Uterus (tissue), 4 donors: ENCODE results near the gene NAV2. TPM values are rescaled to one million over a fixed set of nuclear protein-coding genes. Genes with fewer than 3 reads are reported as not detected.

Source experiments
- DNase-seq, 2 donors: peaks; one replicate each; pipeline ENCODE4 v3.0.0-alpha.2; 2019 to 2020
- H3K27ac ChIP-seq, 2 donors: fragments of 200-600 bp; sonication (generic); 1 replicate in 1 of 2; 2 replicates in 1 of 2; pipeline ENCODE4 v1.5.1; 2016 to 2018
- H3K27me3 ChIP-seq, 2 donors: fragments of 200-600 bp; sonication (generic); one replicate each; pipeline ENCODE4 v1.5.1; 2018 to 2019; ENCODE audit warnings: control low read depth in 1 of 2
- H3K36me3 ChIP-seq, 2 donors: fragments of 200-600 bp; sonication (generic); one replicate each; pipeline ENCODE4 v1.5.1; 2019; ENCODE audit warnings: control low read depth in 1 of 2
- H3K4me1 ChIP-seq, 2 donors: fragments of 200-600 bp; sonication (generic); one replicate each; pipeline ENCODE4 v1.5.1; 2018 to 2019; ENCODE audit warnings: control low read depth in 1 of 2
- H3K4me3 ChIP-seq, 2 donors: fragments of 200-600 bp; sonication (generic); 1 replicate in 1 of 2; 2 replicates in 1 of 2; pipeline ENCODE4 v1.5.1; 2018 to 2019; ENCODE audit warnings: mild to moderate bottlenecking in 1 of 2
- H3K9me3 ChIP-seq, 2 donors: fragments of 200-600 bp; sonication (generic); one replicate each; pipeline ENCODE4 v1.5.1; 2019; ENCODE audit warnings: control low read depth in 1 of 2
- POLR2A ChIP-seq, 2 donors: fragments of 450-650 bp; IDR thresholded peaks; one replicate each; pipeline ENCODE4 v1.6.1; 2016; ENCODE audit warnings: antibody characterized with exemption in 2 of 2, mild to moderate bottlenecking in 1 of 2, moderate library complexity in 1 of 2
- intact Hi-C: fragments of 100-400 bp; cut with DNase I; formaldehyde crosslinking; loops from one replicate; pipeline ENCODE4 v1.15.1; 2023; ENCODE audit warnings: low total_unique reads
- total RNA-seq, 4 donors: library from RNA; depleted of rRNA in 3 of 4; stranded (reverse); fragments of >200 nt in 3 of 4; gene quantifications; one replicate each; pipeline versions ENCODE4 v1.1.0 to v1.2.4, GENCODE V29; 2014 to 2023
- TF ChIP-seq, protein P1 (sequence below), 4 experiments: fragments of 200-600 bp in 2 of 4; fragments of 450-650 bp in 2 of 4; sonication (generic) in 2 of 4; IDR thresholded peaks; one replicate each; pipeline ENCODE4 v1.5.1; 2016 to 2019; ENCODE audit warnings: antibody characterized with exemption in 4 of 4, mild to moderate bottlenecking in 2 of 4, moderate library complexity in 1 of 4
- donor health status: DM: yes; HTN: yes; CAD: no.

The NAV2 gene
- total RNA-seq, 4 donors from 2014 or later, result 2.6 to 31.6 (median 5.7) TPM

GRCh38 chr11:19973136-19973635, 260.5 kb downstream of the NAV2 start:
- no peaks in the 10 kb centered on the region for H3K4me1 ChIP-seq
- no peak overlapping the region for H3K27ac ChIP-seq
- H3K4me3 ChIP-seq, result no peak overlapping the region
- no peaks in the 10 kb centered on the region for H3K27me3 ChIP-seq
- TF ChIP-seq POLR2A (IDR thresholded peaks at IDR 0.05), result no peak
- TF ChIP-seq, protein P1, sequence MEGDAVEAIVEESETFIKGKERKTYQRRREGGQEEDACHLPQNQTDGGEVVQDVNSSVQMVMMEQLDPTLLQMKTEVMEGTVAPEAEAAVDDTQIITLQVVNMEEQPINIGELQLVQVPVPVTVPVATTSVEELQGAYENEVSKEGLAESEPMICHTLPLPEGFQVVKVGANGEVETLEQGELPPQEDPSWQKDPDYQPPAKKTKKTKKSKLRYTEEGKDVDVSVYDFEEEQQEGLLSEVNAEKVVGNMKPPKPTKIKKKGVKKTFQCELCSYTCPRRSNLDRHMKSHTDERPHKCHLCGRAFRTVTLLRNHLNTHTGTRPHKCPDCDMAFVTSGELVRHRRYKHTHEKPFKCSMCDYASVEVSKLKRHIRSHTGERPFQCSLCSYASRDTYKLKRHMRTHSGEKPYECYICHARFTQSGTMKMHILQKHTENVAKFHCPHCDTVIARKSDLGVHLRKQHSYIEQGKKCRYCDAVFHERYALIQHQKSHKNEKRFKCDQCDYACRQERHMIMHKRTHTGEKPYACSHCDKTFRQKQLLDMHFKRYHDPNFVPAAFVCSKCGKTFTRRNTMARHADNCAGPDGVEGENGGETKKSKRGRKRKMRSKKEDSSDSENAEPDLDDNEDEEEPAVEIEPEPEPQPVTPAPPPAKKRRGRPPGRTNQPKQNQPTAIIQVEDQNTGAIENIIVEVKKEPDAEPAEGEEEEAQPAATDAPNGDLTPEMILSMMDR (IDR thresholded peaks at IDR 0.05), result no peak
- intact Hi-C loops, result no loop called here
- H3K36me3 ChIP-seq, result no peaks in the 10 kb centered on the region
- no peak for DNase-seq
- no peaks in the 10 kb centered on the region for H3K9me3 ChIP-seq

DNA sequence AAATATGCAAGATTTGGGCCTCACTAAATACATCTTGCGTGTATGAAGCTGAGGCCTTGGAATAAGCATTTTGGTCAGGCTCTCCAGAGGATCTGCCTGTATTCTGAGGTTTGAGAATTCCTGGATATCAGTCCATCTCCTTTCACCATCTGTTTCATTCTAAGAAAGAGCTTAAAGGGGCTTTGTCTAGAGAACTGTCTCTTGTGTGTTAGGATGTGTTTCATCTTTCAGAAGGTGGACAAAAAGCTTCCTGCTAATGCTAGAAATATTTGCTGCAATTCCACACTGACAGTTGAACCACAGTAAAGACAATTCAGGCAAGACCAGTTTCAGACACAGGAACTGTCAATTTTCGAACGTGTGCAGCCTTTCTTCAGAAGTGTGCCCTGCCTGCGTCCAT, 262.2 kb downstream of the NAV2 start:
- H3K4me3 ChIP-seq, result no peak overlapping the region
- no peaks in the 10 kb centered on the region for H3K9me3 ChIP-seq
- H3K36me3 ChIP-seq, result no peaks in the 10 kb centered on the region
- no peak overlapping the region for H3K27ac ChIP-seq
- no peaks in the 10 kb centered on the region for H3K27me3 ChIP-seq
- no peak for DNase-seq
- intact Hi-C loops, result no loop called here
- TF ChIP-seq POLR2A (IDR thresholded peaks at IDR 0.05), result no peak
- TF ChIP-seq, protein P1 (IDR thresholded peaks at IDR 0.05), result no peak
- no peaks in the 10 kb centered on the region for H3K4me1 ChIP-seq

DNA sequence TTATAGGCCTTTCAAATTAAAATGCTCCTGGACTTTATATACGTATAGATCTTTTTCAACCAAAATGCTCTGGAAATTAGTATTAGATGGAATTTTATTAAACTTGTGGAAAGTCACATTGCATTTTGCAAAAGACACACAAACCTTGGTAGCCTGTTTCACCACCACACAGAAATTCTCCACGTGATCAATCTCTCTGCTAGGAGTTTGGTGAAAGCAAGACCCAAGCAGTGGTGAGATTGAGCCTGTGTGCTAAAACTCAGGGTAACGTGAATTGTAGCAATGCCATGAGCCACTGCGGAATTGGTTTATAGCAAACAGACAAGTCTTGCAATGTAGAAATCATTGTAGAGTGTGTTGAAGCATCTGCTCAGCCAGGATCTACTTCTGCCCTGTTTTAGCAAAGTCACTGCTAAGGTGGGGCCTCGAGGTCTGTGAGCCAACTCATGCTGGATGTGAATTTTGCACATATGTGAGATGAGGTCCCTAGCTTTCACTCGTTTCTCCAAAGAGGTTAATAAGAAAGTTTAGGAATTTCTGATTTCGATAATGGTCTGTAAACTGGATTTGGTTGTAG, 262.9 kb downstream of the NAV2 start:
- no peaks in the 10 kb centered on the region for H3K36me3 ChIP-seq
- no peak for DNase-seq
- peaks cover 0 to 5% of the 10 kb centered on the region in 2 donors for H3K4me1 ChIP-seq
- intact Hi-C loops, result no loop called here
- no peak overlapping the region for H3K27ac ChIP-seq
- H3K9me3 ChIP-seq, result no peaks in the 10 kb centered on the region
- no peak overlapping the region for H3K4me3 ChIP-seq
- TF ChIP-seq, protein P1 (IDR thresholded peaks at IDR 0.05), result no peak
- no peaks in the 10 kb centered on the region for H3K27me3 ChIP-seq

- no peaks in the 10 kb centered on the region for H3K27me3 ChIP-seq
- peaks cover 0 to 7% of the 10 kb centered on the region in 2 donors for H3K4me1 ChIP-seq
- no peak for DNase-seq
- intact Hi-C loops, result no loop called here
- no peaks in the 10 kb centered on the region for H3K9me3 ChIP-seq
- no peak for TF ChIP-seq POLR2A (IDR thresholded peaks at IDR 0.05)
- TF ChIP-seq, protein P1 (IDR thresholded peaks at IDR 0.05), result no peak
- no peak overlapping the region for H3K27ac ChIP-seq
- no peaks in the 10 kb centered on the region for H3K36me3 ChIP-seq
- H3K4me3 ChIP-seq, result no peak overlapping the region
Observed at GRCh38 chr11:19976281-19976941, 263.8 kb downstream of the NAV2 start.

DNA sequence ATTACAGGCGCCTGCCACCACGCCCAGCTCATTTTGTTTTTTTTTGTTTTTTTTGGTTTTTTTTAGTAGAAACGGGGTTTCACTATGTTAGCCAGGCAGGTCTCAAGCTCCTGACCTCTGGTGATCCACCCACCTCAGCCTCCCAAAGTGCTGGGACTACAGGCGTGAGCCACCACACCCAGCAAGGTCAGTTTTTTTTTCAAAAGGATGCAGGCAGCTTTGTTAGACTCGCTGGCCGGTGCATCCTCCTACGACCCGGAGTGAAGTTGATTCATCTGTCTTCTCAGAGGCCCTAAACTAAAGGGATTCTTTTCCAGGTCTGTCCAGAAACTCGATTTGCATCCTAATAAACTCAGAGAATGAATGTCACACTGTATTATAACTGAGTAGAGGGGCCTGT, 265.3 kb downstream of the NAV2 start:
- TF ChIP-seq, protein P1 (IDR thresholded peaks at IDR 0.05), result no peak
- TF ChIP-seq POLR2A (IDR thresholded peaks at IDR 0.05), result no peak
- Histone ChIP-seq H3K4me3 (no peak overlapping the region), H3K27me3 (no peaks in the 10 kb centered on the region), H3K9me3 (no peaks in the 10 kb centered on the region), H3K36me3 (no peaks in the 10 kb centered on the region), H3K4me1 (peaks cover 0 to 7% of the 10 kb centered on the region in 2 donors), H3K27ac (no peak overlapping the region)
- intact Hi-C loops, result no loop called here
- no peak for DNase-seq
